HL-60 (cell line): ENCODE results near the gene CIDEC.

Experiments used
- DNase-seq, 2 experiments: peaks; one replicate each; pipeline ENCODE4 v3.0.0-alpha.2; 2010 to 2020; ENCODE audit warnings: low read depth in 1 of 2, low spot score in 1 of 2
- H3K27ac ChIP-seq: fragments of 250-450 bp; sonication (Bioruptor Pico); replicated peaks from 2 replicates; pipeline ENCODE4 v1.5.1; 2020; ENCODE audit warnings: mild to moderate bottlenecking, moderate library complexity
- H3K27me3 ChIP-seq: fragments of 250-450 bp; sonication (Bioruptor Pico); 2 replicates; pipeline ENCODE4 v1.5.1; 2021; ENCODE audit warnings: mild to moderate bottlenecking, moderate library complexity; ENCODE audit not compliant: insufficient read depth, poor library complexity, severe bottlenecking
- H3K4me3 ChIP-seq: replicated peaks from 2 replicates; pipeline ENCODE4 v1.5.1; 2011; ENCODE audit warnings: mild to moderate bottlenecking, control low read depth, low read length; ENCODE audit not compliant: insufficient read depth
- GABPA ChIP-seq: IDR thresholded peaks from 2 replicates; pipeline ENCODE4 v1.6.1; 2012; ENCODE audit warnings: low read depth
- POLR2AphosphoS5 ChIP-seq: IDR thresholded peaks from 2 replicates; pipeline ENCODE4 v1.6.1; 2012; ENCODE audit warnings: low read depth
- SPI1 ChIP-seq: IDR thresholded peaks from 2 replicates; pipeline ENCODE4 v1.6.1; 2012; ENCODE audit warnings: low read depth, mild to moderate bottlenecking, borderline replicate concordance
- TF ChIP-seq, protein P1 (sequence below): IDR thresholded peaks from 2 replicates; pipeline ENCODE4 v1.6.1; 2012; ENCODE audit warnings: low read depth; ENCODE audit not compliant: insufficient replicate concordance
- TF ChIP-seq, protein P2 (sequence below): IDR thresholded peaks from one replicate; pipeline ENCODE4 v1.5.1; 2011; ENCODE audit warnings: low read length, control low read depth, inconsistent platforms; ENCODE audit not compliant: insufficient read depth

Gene CIDEC

DNA sequence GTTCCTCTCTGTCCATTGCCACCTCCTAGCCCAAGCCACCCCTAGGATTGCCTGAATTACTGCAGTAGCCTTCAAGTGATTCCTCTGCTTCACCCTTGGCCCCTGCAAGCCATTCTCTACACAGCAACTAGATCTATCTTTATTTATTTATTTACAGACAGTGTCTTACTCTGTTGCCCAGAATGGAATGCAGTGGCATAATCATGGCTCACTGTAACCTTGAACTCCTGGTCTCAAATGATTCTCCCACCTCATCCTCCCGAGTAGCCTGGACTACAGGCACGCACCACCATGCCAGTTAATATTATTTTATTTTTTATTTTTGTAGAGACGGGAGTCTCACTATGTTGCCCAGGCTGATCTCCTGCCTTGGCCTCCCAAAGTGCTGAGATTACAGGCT is 8.5 kb upstream of the CIDEC start:
- no peaks in the 10 kb centered on the region for H3K27me3 ChIP-seq
- TF ChIP-seq SPI1 (no peak), POLR2AphosphoS5 (no peak), GABPA (no peak)
- TF ChIP-seq, protein P1, sequence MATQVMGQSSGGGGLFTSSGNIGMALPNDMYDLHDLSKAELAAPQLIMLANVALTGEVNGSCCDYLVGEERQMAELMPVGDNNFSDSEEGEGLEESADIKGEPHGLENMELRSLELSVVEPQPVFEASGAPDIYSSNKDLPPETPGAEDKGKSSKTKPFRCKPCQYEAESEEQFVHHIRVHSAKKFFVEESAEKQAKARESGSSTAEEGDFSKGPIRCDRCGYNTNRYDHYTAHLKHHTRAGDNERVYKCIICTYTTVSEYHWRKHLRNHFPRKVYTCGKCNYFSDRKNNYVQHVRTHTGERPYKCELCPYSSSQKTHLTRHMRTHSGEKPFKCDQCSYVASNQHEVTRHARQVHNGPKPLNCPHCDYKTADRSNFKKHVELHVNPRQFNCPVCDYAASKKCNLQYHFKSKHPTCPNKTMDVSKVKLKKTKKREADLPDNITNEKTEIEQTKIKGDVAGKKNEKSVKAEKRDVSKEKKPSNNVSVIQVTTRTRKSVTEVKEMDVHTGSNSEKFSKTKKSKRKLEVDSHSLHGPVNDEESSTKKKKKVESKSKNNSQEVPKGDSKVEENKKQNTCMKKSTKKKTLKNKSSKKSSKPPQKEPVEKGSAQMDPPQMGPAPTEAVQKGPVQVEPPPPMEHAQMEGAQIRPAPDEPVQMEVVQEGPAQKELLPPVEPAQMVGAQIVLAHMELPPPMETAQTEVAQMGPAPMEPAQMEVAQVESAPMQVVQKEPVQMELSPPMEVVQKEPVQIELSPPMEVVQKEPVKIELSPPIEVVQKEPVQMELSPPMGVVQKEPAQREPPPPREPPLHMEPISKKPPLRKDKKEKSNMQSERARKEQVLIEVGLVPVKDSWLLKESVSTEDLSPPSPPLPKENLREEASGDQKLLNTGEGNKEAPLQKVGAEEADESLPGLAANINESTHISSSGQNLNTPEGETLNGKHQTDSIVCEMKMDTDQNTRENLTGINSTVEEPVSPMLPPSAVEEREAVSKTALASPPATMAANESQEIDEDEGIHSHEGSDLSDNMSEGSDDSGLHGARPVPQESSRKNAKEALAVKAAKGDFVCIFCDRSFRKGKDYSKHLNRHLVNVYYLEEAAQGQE: no peak
- TF ChIP-seq, protein P2, sequence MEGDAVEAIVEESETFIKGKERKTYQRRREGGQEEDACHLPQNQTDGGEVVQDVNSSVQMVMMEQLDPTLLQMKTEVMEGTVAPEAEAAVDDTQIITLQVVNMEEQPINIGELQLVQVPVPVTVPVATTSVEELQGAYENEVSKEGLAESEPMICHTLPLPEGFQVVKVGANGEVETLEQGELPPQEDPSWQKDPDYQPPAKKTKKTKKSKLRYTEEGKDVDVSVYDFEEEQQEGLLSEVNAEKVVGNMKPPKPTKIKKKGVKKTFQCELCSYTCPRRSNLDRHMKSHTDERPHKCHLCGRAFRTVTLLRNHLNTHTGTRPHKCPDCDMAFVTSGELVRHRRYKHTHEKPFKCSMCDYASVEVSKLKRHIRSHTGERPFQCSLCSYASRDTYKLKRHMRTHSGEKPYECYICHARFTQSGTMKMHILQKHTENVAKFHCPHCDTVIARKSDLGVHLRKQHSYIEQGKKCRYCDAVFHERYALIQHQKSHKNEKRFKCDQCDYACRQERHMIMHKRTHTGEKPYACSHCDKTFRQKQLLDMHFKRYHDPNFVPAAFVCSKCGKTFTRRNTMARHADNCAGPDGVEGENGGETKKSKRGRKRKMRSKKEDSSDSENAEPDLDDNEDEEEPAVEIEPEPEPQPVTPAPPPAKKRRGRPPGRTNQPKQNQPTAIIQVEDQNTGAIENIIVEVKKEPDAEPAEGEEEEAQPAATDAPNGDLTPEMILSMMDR: no peak
- DNase-seq: no peak
- H3K4me3 ChIP-seq: no peak overlapping the region
- H3K27ac ChIP-seq: no peak overlapping the region

DNA sequence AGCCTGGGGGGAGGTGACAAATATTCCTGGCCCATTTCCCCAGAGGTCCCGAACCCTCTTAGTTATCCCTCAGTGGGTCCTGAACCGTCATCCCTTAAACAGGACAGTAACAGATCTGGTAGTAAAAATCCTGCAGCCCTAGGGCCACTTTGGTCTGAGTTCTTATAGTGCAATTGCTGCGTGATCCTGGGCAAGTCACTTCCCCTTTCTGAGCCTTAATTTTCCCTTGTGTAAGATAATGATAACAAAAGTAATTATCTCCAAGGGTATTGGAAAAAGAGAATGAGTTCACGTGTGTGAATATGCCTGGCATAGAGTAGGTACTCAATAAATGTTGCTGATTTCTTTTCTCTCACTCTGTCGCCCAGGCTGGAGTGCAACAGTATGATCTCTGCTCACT is 7.4 kb upstream of the CIDEC start:
- Histone ChIP-seq H3K4me3 (no peak overlapping the region), H3K27me3 (no peaks in the 10 kb centered on the region), H3K27ac (no peak overlapping the region)
- no peak for DNase-seq
- TF ChIP-seq, protein P1: no peak
- TF ChIP-seq POLR2AphosphoS5 (no peak), SPI1 (peak; percentile 93)

DNA sequence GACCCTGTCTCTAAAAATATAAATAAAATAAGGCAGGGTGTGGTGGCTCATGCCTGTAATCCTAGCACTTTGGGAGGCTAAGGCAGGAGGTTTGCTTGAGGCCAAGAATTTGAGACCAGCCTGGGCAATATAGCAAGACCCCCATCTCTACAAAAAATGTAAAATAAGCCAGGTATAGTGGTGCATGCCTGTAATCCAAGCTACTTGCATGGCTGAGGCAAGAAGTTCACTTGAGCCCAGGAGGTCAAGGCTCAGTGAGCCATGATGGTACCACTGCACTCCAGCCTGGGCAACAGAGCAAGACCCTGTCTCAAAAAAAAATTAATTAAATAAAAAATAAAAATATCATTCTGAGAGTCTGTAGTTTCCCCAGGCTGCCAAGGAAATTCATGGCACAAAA is 6.3 kb upstream of the CIDEC start:
- H3K4me3 ChIP-seq: no peak overlapping the region
- no peak for DNase-seq
- no peak overlapping the region for H3K27ac ChIP-seq
- TF ChIP-seq, protein P2: no peak
- TF ChIP-seq, protein P1: no peak
- no peak for TF ChIP-seq GABPA
- TF ChIP-seq SPI1: no peak
- no peak for TF ChIP-seq POLR2AphosphoS5
- H3K27me3 ChIP-seq: no peaks in the 10 kb centered on the region

DNA sequence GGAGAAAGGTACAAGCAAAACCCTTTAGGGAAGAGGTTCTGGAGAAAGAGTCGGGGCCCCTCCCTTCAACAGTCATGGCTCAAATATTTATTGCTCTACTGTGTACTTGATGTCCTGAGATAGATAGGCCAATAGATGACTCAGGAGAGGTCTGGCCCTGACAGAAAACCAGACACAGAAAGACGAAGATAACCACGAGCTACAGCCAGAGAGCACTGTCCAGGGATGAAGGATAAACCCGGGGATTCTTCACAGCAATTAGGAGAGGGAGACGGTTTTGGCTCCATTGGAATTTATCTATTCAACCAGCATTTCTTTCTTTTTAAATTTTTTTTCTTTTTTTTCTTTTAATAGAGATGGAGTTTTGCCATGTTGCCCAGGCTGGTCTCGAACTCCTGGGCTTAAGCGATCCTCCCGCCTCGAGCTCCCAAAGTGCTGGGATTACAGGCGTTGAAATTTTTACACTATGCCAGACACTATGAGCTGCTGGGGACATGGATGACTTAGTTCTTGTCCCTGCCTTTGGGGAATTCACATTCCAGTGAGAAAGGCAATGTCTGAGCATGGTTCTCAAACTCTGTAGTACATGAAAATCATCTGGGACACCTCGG is 4.6 kb upstream of the CIDEC start:
- Histone ChIP-seq H3K4me3 (no peak overlapping the region), H3K27ac (no peak overlapping the region), H3K27me3 (no peaks in the 10 kb centered on the region)
- DNase-seq: no peak
- no peak for TF ChIP-seq GABPA
- no peak for TF ChIP-seq SPI1
- TF ChIP-seq POLR2AphosphoS5: no peak
- TF ChIP-seq, protein P1: no peak
- TF ChIP-seq, protein P2: no peak
